MG63 (cell line): ENCODE measurements around the gene MYH10. TPM values are rescaled to one million over a fixed set of nuclear protein-coding genes. Genes with fewer than 3 reads are reported as not detected.

Experiments
- DNase-seq: peaks from one replicate; pipeline ENCODE4 v3.0.0-alpha.2; 2020
- H3K27me3 ChIP-seq: fragments of 250-450 bp; sonication (Bioruptor Pico); 2 replicates; pipeline ENCODE4 v1.5.1; 2020; ENCODE audit warnings: mild to moderate bottlenecking, moderate library complexity
- H3K36me3 ChIP-seq: fragments of 250-450 bp; sonication (Bioruptor Pico); 2 replicates; pipeline ENCODE4 v1.5.1; 2020; ENCODE audit warnings: mild to moderate bottlenecking, moderate library complexity
- H3K4me3 ChIP-seq: fragments of 250-450 bp; sonication (Bioruptor Pico); 2 replicates; pipeline ENCODE4 v1.5.1; 2020; ENCODE audit warnings: mild to moderate bottlenecking, moderate library complexity
- H3K9me3 ChIP-seq: fragments of 250-450 bp; sonication (Bioruptor Pico); 2 replicates; pipeline ENCODE4 v1.5.1; 2020; ENCODE audit warnings: mild to moderate bottlenecking, moderate library complexity
- total RNA-seq: library from RNA; depleted of rRNA; stranded (reverse); fragments of >200 nt; shearing (Covaris generic); gene quantifications from 2 replicates; pipeline ENCODE4 v1.2.3, GENCODE V29; 2014; ENCODE audit warnings: low replicate concordance

Gene MYH10
- total RNA-seq, 1 experiment from 2014 or later = 24.3 TPM

GRCh38 chr17:8500609-8501008, 129.9 kb downstream of the MYH10 start:
- Histone ChIP-seq H3K36me3 (peaks cover 31% of the 10 kb centered on the region), H3K4me3 (no peak overlapping the region)
- DNase-seq = no peak

GRCh38 chr17:8499614-8500013, 130.9 kb downstream of the MYH10 start:
- DNase-seq = no peak
- H3K4me3 ChIP-seq = no peak overlapping the region
- peaks cover 27% of the 10 kb centered on the region for H3K36me3 ChIP-seq
- no peaks in the 10 kb centered on the region for H3K27me3 ChIP-seq
- no peaks in the 10 kb centered on the region for H3K9me3 ChIP-seq

More at GRCh38 chr17:8500609-8501008, 129.9 kb downstream of the MYH10 start:
- Histone ChIP-seq H3K9me3 (no peaks in the 10 kb centered on the region), H3K27me3 (no peaks in the 10 kb centered on the region)

GRCh38 chr17:8499171-8499570, 131.4 kb downstream of the MYH10 start:
- Histone ChIP-seq H3K9me3 (no peaks in the 10 kb centered on the region), H3K27me3 (no peaks in the 10 kb centered on the region), H3K4me3 (no peak overlapping the region), H3K36me3 (peaks cover 25% of the 10 kb centered on the region)
- DNase-seq = no peak

GRCh38 chr17:8496081-8496480, 134.4 kb downstream of the MYH10 start:
- Histone ChIP-seq H3K9me3 (no peaks in the 10 kb centered on the region), H3K36me3 (peaks cover 32% of the 10 kb centered on the region), H3K4me3 (no peak overlapping the region)

GRCh38 chr17:8494506-8495111, 135.9 kb downstream of the MYH10 start:
- no peak for DNase-seq
- Histone ChIP-seq H3K36me3 (peaks cover 39% of the 10 kb centered on the region), H3K9me3 (no peaks in the 10 kb centered on the region), H3K27me3 (no peaks in the 10 kb centered on the region), H3K4me3 (no peak overlapping the region)

More at GRCh38 chr17:8496081-8496480, 134.4 kb downstream of the MYH10 start:
- no peak for DNase-seq
- no peaks in the 10 kb centered on the region for H3K27me3 ChIP-seq

GRCh38 chr17:8494021-8494420, 136.5 kb downstream of the MYH10 start:
- Histone ChIP-seq H3K27me3 (no peaks in the 10 kb centered on the region), H3K4me3 (no peak overlapping the region), H3K36me3 (peaks cover 42% of the 10 kb centered on the region), H3K9me3 (peaks cover 3% of the 10 kb centered on the region; the same call in 1 of the 2 replicates)
- no peak for DNase-seq

GRCh38 chr17:8492121-8492520, 138.4 kb downstream of the MYH10 start:
- H3K9me3 ChIP-seq = peaks cover 3% of the 10 kb centered on the region; the same call in 1 of the 2 replicates
- H3K4me3 ChIP-seq = no peak overlapping the region
- H3K36me3 ChIP-seq = peaks cover 50% of the 10 kb centered on the region
- no peaks in the 10 kb centered on the region for H3K27me3 ChIP-seq
- no peak for DNase-seq

GRCh38 chr17:8490256-8491023, 140.1 kb downstream of the MYH10 start:
- H3K4me3 ChIP-seq = no peak overlapping the region
- peaks cover 3% of the 10 kb centered on the region; the same call in 1 of the 2 replicates for H3K9me3 ChIP-seq
- H3K36me3 ChIP-seq = peaks cover 57% of the 10 kb centered on the region
- no peak for DNase-seq
- no peaks in the 10 kb centered on the region for H3K27me3 ChIP-seq

- H3K36me3 ChIP-seq = peaks cover 63% of the 10 kb centered on the region
- H3K27me3 ChIP-seq = no peaks in the 10 kb centered on the region
- H3K9me3 ChIP-seq = peaks cover 6% of the 10 kb centered on the region
- H3K4me3 ChIP-seq = no peak overlapping the region
- DNase-seq = no peak
These were observed 140.7 kb downstream of the MYH10 start for GRCh38 chr17:8489841-8490240.

- H3K36me3 ChIP-seq = peaks cover 73% of the 10 kb centered on the region
- no peaks in the 10 kb centered on the region for H3K27me3 ChIP-seq
- H3K4me3 ChIP-seq = no peak overlapping the region
- peaks cover 16% of the 10 kb centered on the region for H3K9me3 ChIP-seq
- peak; percentile 98 for DNase-seq
These were observed 141.6 kb downstream of the MYH10 start for GRCh38 chr17:8488901-8489300.

- Histone ChIP-seq H3K36me3 (peaks cover 77% of the 10 kb centered on the region), H3K4me3 (no peak overlapping the region), H3K27me3 (no peaks in the 10 kb centered on the region), H3K9me3 (peaks cover 20% of the 10 kb centered on the region)
- DNase-seq = no peak
These were observed 142.0 kb downstream of the MYH10 start for GRCh38 chr17:8488491-8488890.

GRCh38 chr17:8487743-8488142, 142.8 kb downstream of the MYH10 start:
- DNase-seq = no peak
- no peaks in the 10 kb centered on the region for H3K27me3 ChIP-seq
- H3K4me3 ChIP-seq = no peak overlapping the region
- H3K9me3 ChIP-seq = peaks cover 21% of the 10 kb centered on the region
- peaks cover 84% of the 10 kb centered on the region for H3K36me3 ChIP-seq

- no peak for DNase-seq
- Histone ChIP-seq H3K4me3 (no peak overlapping the region), H3K9me3 (peaks cover 21% of the 10 kb centered on the region), H3K27me3 (no peaks in the 10 kb centered on the region), H3K36me3 (peaks cover 89% of the 10 kb centered on the region)
These were observed 143.3 kb downstream of the MYH10 start for GRCh38 chr17:8487130-8487645.

GRCh38 chr17:8485491-8485890, 145.0 kb downstream of the MYH10 start:
- Histone ChIP-seq H3K36me3 (peaks cover 91% of the 10 kb centered on the region), H3K9me3 (peaks cover 21% of the 10 kb centered on the region)

GRCh38 chr17:8484465-8484864, 146.1 kb downstream of the MYH10 start:
- no peak for DNase-seq
- Histone ChIP-seq H3K4me3 (no peak overlapping the region), H3K27me3 (no peaks in the 10 kb centered on the region), H3K9me3 (peaks cover 21% of the 10 kb centered on the region), H3K36me3 (peaks cover 89% of the 10 kb centered on the region)

More at GRCh38 chr17:8485491-8485890, 145.0 kb downstream of the MYH10 start:
- no peaks in the 10 kb centered on the region for H3K27me3 ChIP-seq
- DNase-seq = no peak
- H3K4me3 ChIP-seq = no peak overlapping the region

- no peak for DNase-seq
- H3K36me3 ChIP-seq = peaks cover 87% of the 10 kb centered on the region
- no peaks in the 10 kb centered on the region for H3K27me3 ChIP-seq
- H3K4me3 ChIP-seq = no peak overlapping the region
- peaks cover 17% of the 10 kb centered on the region for H3K9me3 ChIP-seq
These were observed 148.0 kb downstream of the MYH10 start for GRCh38 chr17:8482546-8482945.

GRCh38 chr17:8481703-8482102, 148.8 kb downstream of the MYH10 start:
- Histone ChIP-seq H3K9me3 (peaks cover 17% of the 10 kb centered on the region), H3K4me3 (no peak overlapping the region), H3K36me3 (peaks cover 86% of the 10 kb centered on the region), H3K27me3 (no peaks in the 10 kb centered on the region)
- no peak for DNase-seq
